ENCODE data around the gene MATN1.
A peak's percentile ranks its signal among the peaks of the same experiment; 100 is the strongest.
"Not testable (repeated sequence)": the region's sequence is repeated elsewhere in the genome, so short reads cannot be mapped to it uniquely, and the experiment has no call there.

MATN1 gene

DNA sequence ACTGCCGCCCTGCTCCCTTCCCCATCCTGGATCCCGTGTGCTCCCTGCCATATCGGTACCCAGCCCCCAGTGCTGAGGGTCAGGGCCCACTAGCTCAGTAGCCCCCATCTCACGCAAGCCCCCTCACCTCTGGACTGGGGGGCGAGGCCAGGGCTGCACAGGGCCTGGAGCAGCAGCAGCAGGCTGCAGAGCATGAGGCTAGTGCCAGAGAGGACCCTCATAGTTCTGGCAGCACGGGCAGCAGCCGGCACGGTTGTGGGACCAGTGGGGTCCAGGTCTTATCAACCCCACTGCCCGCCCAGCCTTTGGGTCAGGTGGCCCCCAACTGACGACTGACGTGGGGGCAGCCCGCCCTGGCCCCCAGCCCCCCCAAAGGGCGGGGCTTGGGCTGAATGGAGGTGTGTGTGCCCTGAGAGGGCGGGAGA, at the start of gene MATN1:
Gene MATN1 (minus strand): TSS at position 255 of the 425 bp plus-strand sequence. CDS start 34 bp downstream, at position 221.
- Histone ChIP-seq H3K36me3 (ENCODE audit: control insufficient read depth, insufficient read depth, low read length, severe bottlenecking) (no peaks in the 10 kb centered on the region), H3K4me1 (ENCODE audit: control insufficient read depth, insufficient read depth, low read length) (peaks cover 11% of the 10 kb centered on the region), H3K27me3 (replicated peaks; ENCODE audit: control insufficient read depth, insufficient read depth, low read length) (no peaks in the 10 kb centered on the region), H3K9me3 (ENCODE audit: control insufficient read depth, low read length) (no peaks in the 10 kb centered on the region), H3K4me3 (ENCODE audit: low read length) (no peak within 1 kb of the TSS), H3K9ac (ENCODE audit: low read length) (no peak within 1 kb of the TSS)
- no peak for DNase-seq (ENCODE audit: low read depth)

GRCh38 chr1:30771005-30771404, 47.6 kb upstream of the MATN1 start:
- H3K9ac ChIP-seq (ENCODE audit: low read length) = no peak overlapping the region
- peaks cover 12% of the 10 kb centered on the region for H3K27me3 ChIP-seq (replicated peaks; ENCODE audit: control insufficient read depth, insufficient read depth, low read length)
- H3K9me3 ChIP-seq (ENCODE audit: control insufficient read depth, low read length) = no peaks in the 10 kb centered on the region
- H3K36me3 ChIP-seq (ENCODE audit: control insufficient read depth, insufficient read depth, low read length, severe bottlenecking) = no peaks in the 10 kb centered on the region
- DNase-seq (ENCODE audit: low read depth) = no peak
- no peak overlapping the region for H3K4me3 ChIP-seq (ENCODE audit: low read length)
- no peaks in the 10 kb centered on the region for H3K4me1 ChIP-seq (ENCODE audit: control insufficient read depth, insufficient read depth, low read length)

DNA sequence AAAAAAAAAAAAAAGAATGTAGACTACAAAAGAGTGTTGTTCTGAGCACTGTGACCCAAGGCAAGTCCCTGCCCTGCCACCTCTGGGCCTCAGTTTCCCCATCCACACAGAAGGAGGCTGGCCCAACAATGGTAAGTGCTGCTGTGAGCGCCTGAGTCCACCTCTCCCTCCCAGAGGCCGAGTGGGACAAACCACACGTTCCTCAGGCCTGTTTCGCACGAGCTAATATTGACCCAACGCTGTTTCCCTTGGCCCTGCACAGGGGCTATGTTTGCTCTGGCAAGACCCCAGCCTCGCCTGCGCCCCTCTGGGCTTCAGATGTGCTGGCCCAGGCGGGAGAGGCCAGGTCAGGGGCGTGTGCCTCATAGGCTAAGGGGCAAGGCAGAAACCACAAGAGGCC, 46.8 kb upstream of the MATN1 start:
- DNase-seq (ENCODE audit: low read depth) = no peak
- H3K4me1 ChIP-seq (ENCODE audit: control insufficient read depth, insufficient read depth, low read length) = no peaks in the 10 kb centered on the region
- peaks cover 11% of the 10 kb centered on the region for H3K27me3 ChIP-seq (replicated peaks; ENCODE audit: control insufficient read depth, insufficient read depth, low read length)
- H3K4me3 ChIP-seq (ENCODE audit: low read length) = no peak overlapping the region
- H3K36me3 ChIP-seq (ENCODE audit: control insufficient read depth, insufficient read depth, low read length, severe bottlenecking) = no peaks in the 10 kb centered on the region
- no peaks in the 10 kb centered on the region for H3K9me3 ChIP-seq (ENCODE audit: control insufficient read depth, low read length)
- no peak overlapping the region for H3K9ac ChIP-seq (ENCODE audit: low read length)

- Histone ChIP-seq H3K36me3 (ENCODE audit: control insufficient read depth, insufficient read depth, low read length, severe bottlenecking) (no peaks in the 10 kb centered on the region), H3K9me3 (ENCODE audit: control insufficient read depth, low read length) (no peaks in the 10 kb centered on the region), H3K9ac (ENCODE audit: low read length) (no peak overlapping the region), H3K4me1 (ENCODE audit: control insufficient read depth, insufficient read depth, low read length) (no peaks in the 10 kb centered on the region), H3K4me3 (ENCODE audit: low read length) (no peak overlapping the region), H3K27me3 (replicated peaks; ENCODE audit: control insufficient read depth, insufficient read depth, low read length) (peaks cover 6% of the 10 kb centered on the region)
- no peak for DNase-seq (ENCODE audit: low read depth)
These were observed 45.7 kb upstream of the MATN1 start for GRCh38 chr1:30768830-30769718.

GRCh38 chr1:30768159-30768829, 44.9 kb upstream of the MATN1 start:
- H3K36me3 ChIP-seq (ENCODE audit: control insufficient read depth, insufficient read depth, low read length, severe bottlenecking) = no peaks in the 10 kb centered on the region
- H3K4me1 ChIP-seq (ENCODE audit: control insufficient read depth, insufficient read depth, low read length) = no peaks in the 10 kb centered on the region
- H3K27me3 ChIP-seq (replicated peaks; ENCODE audit: control insufficient read depth, insufficient read depth, low read length) = peaks cover under 1% of the 10 kb centered on the region
- no peaks in the 10 kb centered on the region for H3K9me3 ChIP-seq (ENCODE audit: control insufficient read depth, low read length)
- no peak overlapping the region for H3K4me3 ChIP-seq (ENCODE audit: low read length)
- no peak for DNase-seq (ENCODE audit: low read depth)
- no peak overlapping the region for H3K9ac ChIP-seq (ENCODE audit: low read length)

- H3K27me3 ChIP-seq (replicated peaks; ENCODE audit: control insufficient read depth, insufficient read depth, low read length); DNase-seq (ENCODE audit: low read depth); H3K36me3 ChIP-seq (ENCODE audit: control insufficient read depth, insufficient read depth, low read length, severe bottlenecking); H3K4me3 ChIP-seq (ENCODE audit: low read length); H3K4me1 ChIP-seq (ENCODE audit: control insufficient read depth, insufficient read depth, low read length); H3K9me3 ChIP-seq (ENCODE audit: control insufficient read depth, low read length); H3K9ac ChIP-seq (ENCODE audit: low read length): not testable (repeated sequence)
These were observed 43.6 kb upstream of the MATN1 start for GRCh38 chr1:30766948-30767347.

GRCh38 chr1:30765556-30766434, 42.4 kb upstream of the MATN1 start:
- DNase-seq (ENCODE audit: low read depth) = no peak
- Histone ChIP-seq H3K27me3 (replicated peaks; ENCODE audit: control insufficient read depth, insufficient read depth, low read length) (no peaks in the 10 kb centered on the region), H3K9me3 (ENCODE audit: control insufficient read depth, low read length) (no peaks in the 10 kb centered on the region), H3K36me3 (ENCODE audit: control insufficient read depth, insufficient read depth, low read length, severe bottlenecking) (no peaks in the 10 kb centered on the region), H3K4me1 (ENCODE audit: control insufficient read depth, insufficient read depth, low read length) (peaks cover 10% of the 10 kb centered on the region), H3K9ac (ENCODE audit: low read length) (no peak overlapping the region), H3K4me3 (ENCODE audit: low read length) (no peak overlapping the region)

DNA sequence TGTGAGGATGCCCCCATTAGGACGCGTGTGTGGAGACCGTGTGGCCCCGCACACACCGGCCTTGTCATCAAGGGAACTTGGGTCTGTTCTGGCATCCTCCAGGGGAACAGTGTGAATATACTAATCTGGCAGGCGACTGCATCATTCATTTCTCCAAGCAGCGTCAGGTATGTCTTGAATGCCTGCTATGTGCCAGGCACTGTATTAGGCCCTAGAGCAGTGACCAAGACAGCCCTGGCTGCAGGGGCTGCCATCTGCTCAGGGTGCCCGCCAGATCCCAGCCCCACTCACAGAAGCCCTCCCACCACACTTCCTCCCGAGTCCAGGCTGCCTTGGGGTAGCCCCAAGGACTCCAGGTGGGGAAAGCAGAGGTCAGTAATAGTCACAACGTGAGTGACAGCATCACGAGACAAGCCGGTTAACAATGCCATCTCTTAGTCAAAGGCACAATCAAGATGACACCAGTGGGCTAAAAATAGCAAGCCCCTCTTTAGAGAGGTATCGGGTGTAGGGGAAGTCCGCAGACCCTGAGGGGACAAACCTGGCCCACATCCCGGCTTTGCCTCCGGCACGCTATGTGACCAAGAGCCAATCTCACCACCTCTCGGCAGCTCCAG, 41.7 kb upstream of the MATN1 start:
- no peak for DNase-seq (ENCODE audit: low read depth)
- Histone ChIP-seq H3K9ac (ENCODE audit: low read length) (no peak overlapping the region), H3K9me3 (ENCODE audit: control insufficient read depth, low read length) (no peaks in the 10 kb centered on the region), H3K4me1 (ENCODE audit: control insufficient read depth, insufficient read depth, low read length) (peaks cover 10% of the 10 kb centered on the region), H3K36me3 (ENCODE audit: control insufficient read depth, insufficient read depth, low read length, severe bottlenecking) (no peaks in the 10 kb centered on the region), H3K4me3 (ENCODE audit: low read length) (no peak overlapping the region), H3K27me3 (replicated peaks; ENCODE audit: control insufficient read depth, insufficient read depth, low read length) (no peaks in the 10 kb centered on the region)

DNA sequence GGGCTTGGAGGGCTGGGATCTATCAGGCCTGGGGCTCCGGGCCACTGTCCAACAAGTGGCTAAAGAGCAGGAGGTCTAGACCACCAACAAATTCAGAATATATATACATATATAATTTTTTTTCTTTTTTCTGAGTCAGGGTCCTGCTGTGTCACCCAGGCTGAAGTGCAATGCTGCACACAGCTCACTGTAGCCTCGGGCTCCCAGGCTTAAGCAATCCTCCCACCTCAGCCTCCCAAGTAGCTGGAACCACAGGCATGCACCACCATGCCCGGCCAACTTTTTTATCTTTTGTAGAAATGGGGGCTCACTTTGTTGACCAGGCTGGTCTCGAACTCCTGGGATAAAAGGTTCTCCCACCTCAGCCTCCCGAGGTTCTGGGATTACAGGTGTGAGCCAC, 41.0 kb upstream of the MATN1 start:
- H3K27me3 ChIP-seq (replicated peaks; ENCODE audit: control insufficient read depth, insufficient read depth, low read length) = no peaks in the 10 kb centered on the region
- no peak overlapping the region for H3K4me3 ChIP-seq (ENCODE audit: low read length)
- H3K36me3 ChIP-seq (ENCODE audit: control insufficient read depth, insufficient read depth, low read length, severe bottlenecking) = no peaks in the 10 kb centered on the region
- H3K9ac ChIP-seq (ENCODE audit: low read length) = no peak overlapping the region
- H3K9me3 ChIP-seq (ENCODE audit: control insufficient read depth, low read length) = no peaks in the 10 kb centered on the region
- H3K4me1 ChIP-seq (ENCODE audit: control insufficient read depth, insufficient read depth, low read length) = peaks cover 10% of the 10 kb centered on the region
- DNase-seq (ENCODE audit: low read depth) = no peak

DNA sequence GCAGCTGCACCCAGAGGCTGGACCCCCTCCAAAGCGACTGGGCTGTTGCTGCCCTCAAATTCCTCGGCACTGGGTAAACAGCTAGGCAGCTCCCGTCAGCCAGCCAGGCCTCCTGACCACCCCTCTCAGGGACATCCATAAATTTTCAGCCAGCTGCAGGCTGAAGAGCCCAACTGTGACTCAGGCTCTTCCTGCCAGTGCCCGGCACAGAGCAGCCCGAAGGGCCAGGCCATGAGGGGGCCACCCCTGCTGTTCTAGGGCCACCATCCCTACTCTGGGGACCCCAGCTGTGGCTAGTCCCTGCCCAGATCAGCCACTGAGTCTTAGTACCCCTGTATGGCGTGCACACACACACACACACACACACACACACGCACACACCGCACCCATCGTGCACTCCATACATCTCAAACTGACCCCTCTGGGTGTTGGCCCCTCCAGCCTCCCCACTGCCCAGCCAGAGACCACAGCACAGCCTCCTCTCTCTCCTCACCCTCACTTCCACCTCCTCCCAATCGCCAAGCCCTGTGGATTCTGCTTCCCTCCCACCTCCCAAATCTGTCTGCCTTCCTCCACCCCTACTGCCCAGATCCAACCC, 40.4 kb upstream of the MATN1 start:
- no peaks in the 10 kb centered on the region for H3K36me3 ChIP-seq (ENCODE audit: control insufficient read depth, insufficient read depth, low read length, severe bottlenecking)
- H3K27me3 ChIP-seq (replicated peaks; ENCODE audit: control insufficient read depth, insufficient read depth, low read length) = no peaks in the 10 kb centered on the region
- peak; percentile 7 for DNase-seq (ENCODE audit: low read depth)
- H3K4me3 ChIP-seq (ENCODE audit: low read length) = no peak overlapping the region
- peaks cover 10% of the 10 kb centered on the region for H3K4me1 ChIP-seq (ENCODE audit: control insufficient read depth, insufficient read depth, low read length)
- H3K9me3 ChIP-seq (ENCODE audit: control insufficient read depth, low read length) = no peaks in the 10 kb centered on the region
- no peak overlapping the region for H3K9ac ChIP-seq (ENCODE audit: low read length)
